H7 (cell line): ENCODE results near the gene NKIRAS1. TPM values are rescaled to one million over a fixed set of nuclear protein-coding genes. Genes with fewer than 3 reads are reported as not detected.
"Not testable (repeated sequence)": the region's sequence is repeated elsewhere in the genome, so short reads cannot be mapped to it uniquely, and the experiment has no call there.

Experiments used
- DNase-seq: peaks from one replicate; pipeline ENCODE4 v3.0.0; 2012
- H3K27me3 ChIP-seq: 2 replicates; pipeline ENCODE4 v1.6.0; 2011; ENCODE audit warnings: mild to moderate bottlenecking, low read length; ENCODE audit not compliant: control insufficient read depth, insufficient read depth
- H3K36me3 ChIP-seq: replicated peaks from 2 replicates; pipeline ENCODE4 v1.5.1; 2011; ENCODE audit warnings: low read length; ENCODE audit not compliant: control insufficient read depth, insufficient read depth
- H3K4me3 ChIP-seq: 2 replicates; pipeline ENCODE4 v1.5.1; 2011; ENCODE audit warnings: low read depth, mild to moderate bottlenecking, control low read depth, low read length, moderate library complexity; ENCODE audit not compliant: insufficient read depth
- total RNA-seq: library from RNA; depleted of rRNA; stranded (reverse); fragments of >200 nt; shearing (Covaris generic); gene quantifications from 2 replicates; pipeline ENCODE4 v1.2.3, GENCODE V29; 2014; rRNA removed

NKIRAS1 gene
- total RNA-seq, 1 experiment from 2014 or later = 7.8 TPM

- DNase-seq = no peak
- no peaks in the 10 kb centered on the region; the same call in 1 of the 2 replicates for H3K36me3 ChIP-seq
- no peak overlapping the region for H3K4me3 ChIP-seq
- no peaks in the 10 kb centered on the region for H3K27me3 ChIP-seq
These were observed 56.9 kb downstream of the NKIRAS1 start for GRCh38 chr3:23859839-23860382.

- Histone ChIP-seq H3K4me3 (no peak overlapping the region), H3K27me3 (no peaks in the 10 kb centered on the region), H3K36me3 (no peaks in the 10 kb centered on the region; the same call in 1 of the 2 replicates)
- DNase-seq = no peak
These were observed 57.6 kb downstream of the NKIRAS1 start for GRCh38 chr3:23859012-23859743.

GRCh38 chr3:23856286-23856685, 60.5 kb downstream of the NKIRAS1 start:
- no peak overlapping the region for H3K4me3 ChIP-seq
- no peaks in the 10 kb centered on the region for H3K27me3 ChIP-seq
- H3K36me3 ChIP-seq = peaks cover 1% of the 10 kb centered on the region; the same call in 1 of the 2 replicates
- no peak for DNase-seq

- H3K36me3 ChIP-seq, H3K27me3 ChIP-seq, DNase-seq: not testable (repeated sequence)
These were observed 67.3 kb downstream of the NKIRAS1 start for GRCh38 chr3:23849462-23849861.

GRCh38 chr3:23845326-23846216, 71.2 kb downstream of the NKIRAS1 start:
- DNase-seq = no peak
- no peaks in the 10 kb centered on the region for H3K36me3 ChIP-seq
- no peaks in the 10 kb centered on the region for H3K27me3 ChIP-seq
- H3K4me3 ChIP-seq = no peak overlapping the region

More at GRCh38 chr3:23849462-23849861, 67.3 kb downstream of the NKIRAS1 start:
- H3K4me3 ChIP-seq = not testable (repeated sequence)

- Histone ChIP-seq H3K27me3 (no peaks in the 10 kb centered on the region), H3K36me3 (no peaks in the 10 kb centered on the region), H3K4me3 (no peak overlapping the region)
- DNase-seq = no peak
These were observed 72.9 kb downstream of the NKIRAS1 start for GRCh38 chr3:23843869-23844268.

Other genes with a start within 250 kb of the NKIRAS1 start
- 138 and 159 TPM in 2 replicates for gene UBE2E1, start 111.0 kb downstream of the NKIRAS1 start, total RNA-seq
- 2,757 and 2,781 TPM in 2 replicates for gene RPL15, start 142 bp upstream of the NKIRAS1 start, total RNA-seq
- 9.5 and 13.3 TPM in 2 replicates for gene NR1D2, start 28.3 kb upstream of the NKIRAS1 start, total RNA-seq